CD8-positive, alpha-beta memory T cell (primary cell): Measurements from ENCODE around the gene ENDOD1. TPM values are rescaled to one million over a fixed set of nuclear protein-coding genes. Genes with fewer than 3 reads are reported as not detected.
"Not testable (repeated sequence)": the region's sequence is repeated elsewhere in the genome, so short reads cannot be mapped to it uniquely, and the experiment has no call there.

Experiments
- CTCF ChIA-PET: fragments of 350-600 bp; sonication (Branson Sonifier 250); formaldehyde crosslinking; loops from one replicate; lab custom pipeline; 2021; ENCODE audit warnings: antibody characterized with exemption; lab: Charles Lee
- POLR2A ChIA-PET: fragments of 350-600 bp; sonication (Branson Sonifier 250); formaldehyde crosslinking; loops from one replicate; lab custom pipeline; 2021; ENCODE audit warnings: antibody characterized with exemption; lab: Charles Lee
- DNase-seq, 5 donors: peaks; one replicate each; pipeline versions ENCODE4 v3.0.0 to v3.0.0-alpha.2; 2020 to 2022; ENCODE audit warnings: mixed read lengths in 1 of 5
- H3K27ac ChIP-seq: one replicate; pipeline ENCODE4 v1.7.0; 2013; ENCODE audit warnings: low read depth, mild to moderate bottlenecking, low read length, moderate library complexity
- H3K27me3 ChIP-seq: 2 replicates; pipeline ENCODE4 v1.7.0; 2013; ENCODE audit warnings: low read length, mild to moderate bottlenecking; ENCODE audit not compliant: insufficient read depth, poor library complexity, severe bottlenecking
- H3K36me3 ChIP-seq: 2 replicates; pipeline ENCODE4 v1.7.0; 2013; ENCODE audit warnings: mild to moderate bottlenecking, low read length, moderate library complexity; ENCODE audit not compliant: insufficient read depth
- H3K4me1 ChIP-seq: 2 replicates; pipeline ENCODE4 v1.7.0; 2013; ENCODE audit warnings: mild to moderate bottlenecking, low read length, moderate library complexity; ENCODE audit not compliant: insufficient read depth
- H3K4me3 ChIP-seq: 2 replicates; pipeline ENCODE4 v1.7.0; 2013; ENCODE audit warnings: mild to moderate bottlenecking, low read length
- H3K9me3 ChIP-seq: 2 replicates; pipeline ENCODE4 v1.7.0; 2013; ENCODE audit warnings: mild to moderate bottlenecking, low read length
- H3K27ac Mint-ChIP-seq, 8 donors: one replicate each; pipeline ENCODE4 v1.8.0; 2020 to 2021; ENCODE audit warnings: mixed read lengths in 8 of 8, mild to moderate bottlenecking in 6 of 8, inconsistent platforms in 3 of 8, moderate library complexity in 3 of 8
- H3K27me3 Mint-ChIP-seq, 2 donors: one replicate each; pipeline ENCODE4 v1.8.0; 2020 to 2021; ENCODE audit warnings: mixed read lengths in 2 of 2, mild to moderate bottlenecking in 1 of 2, moderate library complexity in 1 of 2
- H3K36me3 Mint-ChIP-seq, 3 donors: one replicate each; pipeline ENCODE4 v1.8.0; 2020 to 2021; ENCODE audit warnings: mixed read lengths in 3 of 3, inconsistent platforms in 1 of 3, mild to moderate bottlenecking in 1 of 3
- H3K4me1 Mint-ChIP-seq, 3 donors: one replicate each; pipeline ENCODE4 v1.8.0; 2020 to 2021; ENCODE audit warnings: mixed read lengths in 3 of 3, inconsistent platforms in 1 of 3, mild to moderate bottlenecking in 1 of 3
- H3K4me3 Mint-ChIP-seq, 7 donors: one replicate each; pipeline ENCODE4 v1.8.0; 2020 to 2021; ENCODE audit warnings: mixed read lengths in 7 of 7, mild to moderate bottlenecking in 6 of 7, moderate library complexity in 4 of 7, inconsistent platforms in 2 of 7
- H3K9me3 Mint-ChIP-seq, 5 donors: one replicate each; pipeline ENCODE4 v1.8.0; 2020 to 2022; ENCODE audit warnings: mixed read lengths in 5 of 5, mild to moderate bottlenecking in 3 of 5, moderate library complexity in 2 of 5, inconsistent platforms in 1 of 5
- polyA plus RNA-seq: library from polyadenylated mRNA; unstranded; fragments of 300-500 nt; fragmentation: Illumina TruSeq; gene quantifications from one replicate; pipeline ENCODE4 v1.2.3, GENCODE V29; 2021
- total RNA-seq, 2 experiments: library from RNA; stranded (reverse); gene quantifications; one replicate each; pipeline ENCODE4 v1.2.3, GENCODE V29; 2021

The ENDOD1 gene, protein sequence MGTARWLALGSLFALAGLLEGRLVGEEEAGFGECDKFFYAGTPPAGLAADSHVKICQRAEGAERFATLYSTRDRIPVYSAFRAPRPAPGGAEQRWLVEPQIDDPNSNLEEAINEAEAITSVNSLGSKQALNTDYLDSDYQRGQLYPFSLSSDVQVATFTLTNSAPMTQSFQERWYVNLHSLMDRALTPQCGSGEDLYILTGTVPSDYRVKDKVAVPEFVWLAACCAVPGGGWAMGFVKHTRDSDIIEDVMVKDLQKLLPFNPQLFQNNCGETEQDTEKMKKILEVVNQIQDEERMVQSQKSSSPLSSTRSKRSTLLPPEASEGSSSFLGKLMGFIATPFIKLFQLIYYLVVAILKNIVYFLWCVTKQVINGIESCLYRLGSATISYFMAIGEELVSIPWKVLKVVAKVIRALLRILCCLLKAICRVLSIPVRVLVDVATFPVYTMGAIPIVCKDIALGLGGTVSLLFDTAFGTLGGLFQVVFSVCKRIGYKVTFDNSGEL
- total RNA-seq: 10 to 100 TPM; 29.6 to 30.1 TPM
- polyA plus RNA-seq: 11.1 TPM

DNA sequence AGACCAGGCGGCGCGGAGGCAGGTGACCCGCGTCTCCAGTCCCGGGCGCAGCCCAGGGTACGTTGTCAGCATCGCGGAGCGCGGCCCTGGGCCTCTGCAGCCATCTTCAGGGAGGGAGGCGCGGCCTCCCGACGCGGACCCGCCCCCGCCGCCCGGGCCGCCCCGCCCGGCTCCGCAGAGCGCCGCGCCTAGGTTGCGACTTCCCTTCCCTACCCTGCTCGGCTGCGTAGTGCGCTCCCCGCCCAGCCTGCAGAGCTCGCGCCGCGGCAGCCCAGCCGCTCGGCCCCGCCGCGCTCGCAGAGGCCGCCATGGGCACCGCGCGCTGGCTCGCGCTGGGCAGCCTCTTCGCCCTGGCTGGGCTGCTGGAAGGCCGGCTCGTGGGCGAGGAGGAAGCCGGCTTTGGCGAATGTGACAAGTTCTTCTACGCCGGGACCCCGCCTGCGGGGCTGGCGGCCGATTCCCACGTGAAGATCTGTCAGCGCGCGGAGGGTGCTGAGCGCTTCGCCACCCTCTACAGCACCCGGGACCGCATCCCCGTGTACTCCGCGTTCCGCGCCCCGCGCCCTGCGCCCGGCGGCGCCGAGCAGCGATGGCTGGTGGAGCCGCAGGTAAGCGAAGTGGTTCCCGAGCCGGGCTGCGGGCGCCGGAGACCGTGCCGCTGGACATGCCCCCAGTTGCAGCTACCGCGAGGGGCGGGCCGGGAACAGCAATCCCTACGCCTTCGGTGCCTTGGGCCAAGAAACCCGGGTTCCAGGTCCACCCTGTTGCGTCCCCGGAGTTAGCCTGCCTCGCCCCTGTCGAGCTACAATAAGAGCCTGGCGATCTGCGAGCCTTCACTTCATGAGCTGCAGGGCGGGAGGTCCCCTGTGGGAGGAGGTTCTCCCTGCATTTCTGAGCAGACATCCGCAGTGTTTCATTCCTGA lies at the start of gene ENDOD1:
Gene ENDOD1, plus strand, starts transcription at position 227 of the 923 bp plus-strand sequence. Its CDS starts 82 bp downstream, at position 309.
- POLR2A ChIA-PET: interaction anchor here (0.9 to 5.0 kb wide), 12 partner anchors 10 to 700 kb away, joined by 3 to 164 read pairs (median 8); partner anchors contain the start of genes CEP57, CWC15, FAM76B and KDM4D
- Mint-ChIP-seq H3K27ac (peak within 1 kb of the TSS; percentile 92 to 99 (median 98)), H3K4me1 (peaks cover 46 to 58% (median 48%) of the 10 kb centered on the region in 3 donors)

DNA sequence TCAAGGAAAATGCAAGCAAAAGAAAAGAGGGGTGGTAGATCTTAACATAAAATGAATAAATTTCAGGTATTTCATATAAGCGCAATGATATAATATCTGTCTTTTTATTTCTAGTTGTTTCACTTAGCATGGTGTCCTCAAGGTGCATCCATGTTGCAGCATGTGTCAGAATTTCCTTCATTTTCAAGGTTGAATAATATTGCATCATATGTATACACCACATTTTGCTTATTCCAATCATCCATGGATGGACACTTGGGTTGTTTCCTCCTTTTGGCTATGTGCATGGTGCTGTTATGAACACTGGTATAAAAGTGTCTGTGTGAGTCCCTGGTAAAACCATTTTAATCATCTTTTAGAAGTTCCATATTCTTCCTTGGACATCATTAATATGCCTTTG lies 47.4 kb upstream of the ENDOD1 start:
- H3K4me1 ChIP-seq: no peaks in the 10 kb centered on the region
- H3K4me3 ChIP-seq: no peak overlapping the region
- no peak overlapping the region for H3K27ac Mint-ChIP-seq
- H3K9me3 Mint-ChIP-seq: no peaks in the 10 kb centered on the region
- no peaks in the 10 kb centered on the region for H3K4me1 Mint-ChIP-seq
- no peak for DNase-seq
- peaks cover 0 to 2% (median 0%) of the 10 kb centered on the region in 3 donors for H3K36me3 Mint-ChIP-seq
- H3K4me3 Mint-ChIP-seq: no peak overlapping the region
- no peaks in the 10 kb centered on the region for H3K36me3 ChIP-seq
- H3K9me3 ChIP-seq: no peaks in the 10 kb centered on the region
- ChIA-PET CTCF (no interaction called here), POLR2A (no interaction called here)
- H3K27me3 ChIP-seq: no peaks in the 10 kb centered on the region
- H3K27me3 Mint-ChIP-seq: peaks cover 20 to 63% of the 10 kb centered on the region in 2 donors
- H3K27ac ChIP-seq: no peak overlapping the region

More for the DNA sequence above, at the start of gene ENDOD1:
- Histone ChIP-seq H3K36me3 (no peaks in the 10 kb centered on the region), H3K4me3 (peak within 1 kb of the TSS; percentile 70), H3K27me3 (no peaks in the 10 kb centered on the region), H3K4me1 (peaks cover 33% of the 10 kb centered on the region), H3K27ac (peak within 1 kb of the TSS; percentile 78), H3K9me3 (no peaks in the 10 kb centered on the region)
- CTCF ChIA-PET: interaction anchor here (0.5 to 7.5 kb wide), 13 partner anchors 9 to 1304 kb away, joined by 3 to 116 read pairs (median 5); partner anchors contain the start of genes CWC15, KDM4D, MAML2 and SRSF8
- Mint-ChIP-seq H3K4me3 (peak within 1 kb of the TSS; percentile 91 to 98 (median 93)), H3K36me3 (peaks cover 0 to 9% (median 2%) of the 10 kb centered on the region in 3 donors), H3K9me3 (no peaks in the 10 kb centered on the region), H3K27me3 (no peaks in the 10 kb centered on the region)
- peak; percentile 75 to 89 (median 84) for DNase-seq

DNA sequence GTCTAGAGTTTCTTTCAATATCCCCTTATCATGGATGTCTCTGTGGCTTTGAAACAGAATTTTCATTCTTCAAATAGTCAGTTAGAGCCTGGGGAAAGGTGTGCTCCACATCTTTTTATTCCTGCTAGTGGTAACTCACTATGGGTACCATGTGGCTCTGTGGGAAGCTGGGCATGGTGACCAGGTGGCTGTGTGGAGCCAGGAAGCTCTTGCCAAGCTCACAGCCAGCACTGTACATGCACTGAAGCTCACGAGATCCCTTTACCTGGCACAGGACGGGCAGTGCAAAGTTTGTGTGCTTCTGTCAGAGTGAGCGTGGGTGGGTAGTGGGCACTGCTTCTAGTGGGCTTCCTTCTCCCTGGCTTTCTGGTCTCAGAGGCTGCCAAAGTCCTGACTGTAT lies 46.7 kb upstream of the ENDOD1 start:
- no peaks in the 10 kb centered on the region for H3K9me3 Mint-ChIP-seq
- peaks cover 20 to 65% of the 10 kb centered on the region in 2 donors for H3K27me3 Mint-ChIP-seq

DNA sequence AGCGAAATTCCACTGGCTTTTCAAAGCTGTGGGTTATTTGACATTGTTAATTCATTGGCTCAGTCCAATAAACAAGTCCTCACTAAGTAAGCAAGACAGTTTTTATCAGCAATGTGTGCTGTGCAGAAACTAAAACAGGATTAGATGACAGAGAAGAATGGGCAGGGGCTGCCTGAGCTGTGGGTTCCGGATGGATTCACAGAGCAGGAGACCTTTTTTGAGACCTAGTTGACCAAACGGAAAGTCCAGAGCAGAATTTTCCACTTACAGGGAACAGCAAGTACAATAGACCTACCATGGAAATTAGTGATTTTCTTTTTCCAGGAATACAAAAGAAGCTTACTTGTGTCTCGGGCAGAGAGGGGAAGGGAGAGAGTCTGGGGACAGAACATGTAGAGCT lies 45.6 kb upstream of the ENDOD1 start:
- DNase-seq: no peak
- H3K4me1 ChIP-seq: no peaks in the 10 kb centered on the region
- H3K36me3 Mint-ChIP-seq: no peaks in the 10 kb centered on the region
- no peaks in the 10 kb centered on the region for H3K36me3 ChIP-seq
- H3K9me3 ChIP-seq: no peaks in the 10 kb centered on the region
- CTCF ChIA-PET: no interaction called here
- H3K4me1 Mint-ChIP-seq: no peaks in the 10 kb centered on the region
- H3K27me3 Mint-ChIP-seq: peaks cover 17 to 65% of the 10 kb centered on the region in 2 donors
- no peak overlapping the region for H3K27ac Mint-ChIP-seq
- no peak overlapping the region for H3K27ac ChIP-seq
- POLR2A ChIA-PET: no interaction called here
- no peaks in the 10 kb centered on the region for H3K9me3 Mint-ChIP-seq
- H3K4me3 Mint-ChIP-seq: no peak overlapping the region
- H3K27me3 ChIP-seq: no peaks in the 10 kb centered on the region
- H3K4me3 ChIP-seq: no peak overlapping the region

More for the DNA sequence above, 46.7 kb upstream of the ENDOD1 start:
- H3K27ac Mint-ChIP-seq: no peak overlapping the region
- ChIA-PET POLR2A (no interaction called here), CTCF (no interaction called here)
- Histone ChIP-seq H3K9me3 (no peaks in the 10 kb centered on the region), H3K27ac (no peak overlapping the region), H3K27me3 (no peaks in the 10 kb centered on the region), H3K4me1 (no peaks in the 10 kb centered on the region), H3K4me3 (no peak overlapping the region), H3K36me3 (no peaks in the 10 kb centered on the region)
- no peak overlapping the region for H3K4me3 Mint-ChIP-seq
- DNase-seq: no peak
- no peaks in the 10 kb centered on the region for H3K4me1 Mint-ChIP-seq
- peaks cover 0 to 2% (median 0%) of the 10 kb centered on the region in 3 donors for H3K36me3 Mint-ChIP-seq

DNA sequence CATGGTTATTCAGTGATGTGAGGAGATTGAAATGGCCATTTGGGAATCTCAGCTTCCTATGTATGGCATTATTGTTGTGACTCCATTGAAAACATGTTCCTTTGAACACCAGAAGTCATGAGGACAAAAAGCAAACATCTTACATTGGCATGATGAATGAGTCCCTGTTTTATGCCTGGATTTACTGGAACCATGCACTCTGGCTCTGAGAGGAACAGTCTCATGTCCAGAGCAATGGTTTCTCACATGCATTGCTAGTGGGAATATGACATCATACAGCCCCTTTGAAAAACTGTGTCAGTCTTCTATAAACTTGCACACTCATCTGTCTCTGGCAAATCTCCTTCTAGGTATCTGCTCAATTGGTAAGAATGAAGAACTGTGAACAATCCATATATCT lies 43.8 kb upstream of the ENDOD1 start:
- peaks cover 6% of the 10 kb centered on the region for H3K27me3 ChIP-seq
- H3K27me3 Mint-ChIP-seq: peaks cover 22 to 63% of the 10 kb centered on the region in 2 donors
- H3K9me3 Mint-ChIP-seq: no peaks in the 10 kb centered on the region
- no peaks in the 10 kb centered on the region for H3K36me3 Mint-ChIP-seq
- H3K4me3 Mint-ChIP-seq: no peak overlapping the region
- POLR2A ChIA-PET: no interaction called here
- no peaks in the 10 kb centered on the region for H3K4me1 Mint-ChIP-seq
- no peak overlapping the region for H3K4me3 ChIP-seq
- no peak overlapping the region for H3K27ac Mint-ChIP-seq
- no peaks in the 10 kb centered on the region for H3K36me3 ChIP-seq
- H3K9me3 ChIP-seq: no peaks in the 10 kb centered on the region
- CTCF ChIA-PET: no interaction called here
- no peak for DNase-seq
- no peaks in the 10 kb centered on the region for H3K4me1 ChIP-seq
- H3K27ac ChIP-seq: no peak overlapping the region

DNA sequence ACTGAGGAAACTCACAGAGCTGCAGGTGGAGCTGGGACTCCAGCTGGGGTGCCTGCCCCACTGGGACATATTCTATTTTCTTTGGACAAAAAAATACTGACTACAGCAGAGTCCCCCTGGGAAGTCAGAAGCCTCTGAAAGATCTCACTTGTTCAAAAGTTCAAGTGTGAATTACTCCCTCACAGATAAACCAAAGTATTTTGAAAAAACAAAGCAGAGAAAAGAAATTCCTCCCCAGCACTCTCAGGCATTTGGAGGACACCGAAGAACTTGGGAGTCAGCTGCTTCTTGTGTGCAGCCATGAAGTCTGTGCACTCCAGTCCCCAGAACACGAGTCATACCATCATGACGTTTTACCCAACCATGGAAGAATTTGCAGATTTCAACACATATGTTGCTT lies 40.5 kb upstream of the ENDOD1 start, which contains the start of gene KDM4F:
Gene KDM4F, plus strand, starts transcription at position 301 of the 400 bp plus-strand sequence.
- POLR2A ChIA-PET, H3K9me3 ChIP-seq, CTCF ChIA-PET, H3K4me1 ChIP-seq, H3K4me1 Mint-ChIP-seq, H3K4me3 Mint-ChIP-seq, H3K4me3 ChIP-seq, H3K36me3 Mint-ChIP-seq, H3K9me3 Mint-ChIP-seq, H3K27me3 ChIP-seq, H3K27ac Mint-ChIP-seq, DNase-seq, H3K36me3 ChIP-seq, H3K27ac ChIP-seq: not testable (repeated sequence)
- peaks cover 26 to 66% of the 10 kb centered on the region in 2 donors for H3K27me3 Mint-ChIP-seq

DNA sequence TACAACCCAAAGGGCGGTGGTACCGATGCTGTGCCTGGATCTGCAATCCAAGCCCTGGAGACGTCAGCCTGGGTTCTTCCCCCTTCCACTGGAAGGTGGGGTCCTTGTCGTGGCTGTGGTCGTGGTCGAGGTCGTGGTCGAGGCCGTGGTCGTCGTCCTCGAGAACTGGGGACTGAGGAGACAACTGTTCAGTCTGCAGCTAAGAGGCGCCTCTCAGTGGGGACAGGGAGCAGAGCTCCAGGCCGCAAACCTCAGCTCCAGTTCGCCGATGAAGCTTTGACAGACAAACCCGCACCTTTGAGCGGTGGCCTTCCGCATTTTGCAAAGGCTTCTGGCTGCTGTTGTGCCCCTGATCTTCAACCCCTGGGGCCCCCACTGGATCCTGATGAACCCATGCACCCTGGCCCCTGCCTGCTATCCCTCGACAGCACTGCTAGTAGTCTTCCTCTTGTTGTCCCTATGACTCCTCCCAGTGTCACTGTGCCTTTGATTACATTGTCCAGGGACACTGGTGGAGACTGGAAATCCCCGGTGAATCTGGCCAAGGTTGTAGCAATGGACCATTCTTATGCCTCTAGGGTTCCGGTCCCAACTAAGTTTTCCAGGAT lies 38.9 kb upstream of the ENDOD1 start:
- POLR2A ChIA-PET: no interaction called here
- no peak overlapping the region for H3K27ac Mint-ChIP-seq
- no peaks in the 10 kb centered on the region for H3K4me1 Mint-ChIP-seq
- Histone ChIP-seq H3K4me1 (no peaks in the 10 kb centered on the region), H3K36me3 (no peaks in the 10 kb centered on the region), H3K9me3 (no peaks in the 10 kb centered on the region), H3K27ac (no peak overlapping the region), H3K4me3 (no peak overlapping the region), H3K27me3 (peaks cover 11% of the 10 kb centered on the region)
- H3K36me3 Mint-ChIP-seq: peaks cover 0 to 4% (median 0%) of the 10 kb centered on the region in 3 donors
- peaks cover 33 to 62% of the 10 kb centered on the region in 2 donors for H3K27me3 Mint-ChIP-seq
- no peak for DNase-seq
- CTCF ChIA-PET: no interaction called here
- no peaks in the 10 kb centered on the region for H3K9me3 Mint-ChIP-seq
- no peak overlapping the region for H3K4me3 Mint-ChIP-seq
